ENCODE results near the gene NANOS3.

The NANOS3 gene

GRCh38 chr19:13864667-13865570 is 12.0 kb upstream of the NANOS3 start:
- no peak for DNase-seq (ENCODE audit: low read depth in 2 of 2)

- no peak for DNase-seq (ENCODE audit: low read depth in 2 of 2)
Observed at GRCh38 chr19:13865571-13866462, 11.1 kb upstream of the NANOS3 start.

- no peak for DNase-seq (ENCODE audit: low read depth in 2 of 2)
Observed at GRCh38 chr19:13866463-13867046, 10.4 kb upstream of the NANOS3 start.

- DNase-seq (ENCODE audit: low read depth in 2 of 2), result no peak
Observed at GRCh38 chr19:13868663-13869062, 8.3 kb upstream of the NANOS3 start.

- no peak for DNase-seq (ENCODE audit: low read depth in 2 of 2)
Observed at GRCh38 chr19:13869281-13869680, 7.7 kb upstream of the NANOS3 start.

- no peak for DNase-seq (ENCODE audit: low read depth in 2 of 2)
Observed at GRCh38 chr19:13870873-13871272, 6.1 kb upstream of the NANOS3 start.

- no peak for DNase-seq (ENCODE audit: low read depth in 2 of 2)
Observed at GRCh38 chr19:13872339-13872694, 4.6 kb upstream of the NANOS3 start.

DNA sequence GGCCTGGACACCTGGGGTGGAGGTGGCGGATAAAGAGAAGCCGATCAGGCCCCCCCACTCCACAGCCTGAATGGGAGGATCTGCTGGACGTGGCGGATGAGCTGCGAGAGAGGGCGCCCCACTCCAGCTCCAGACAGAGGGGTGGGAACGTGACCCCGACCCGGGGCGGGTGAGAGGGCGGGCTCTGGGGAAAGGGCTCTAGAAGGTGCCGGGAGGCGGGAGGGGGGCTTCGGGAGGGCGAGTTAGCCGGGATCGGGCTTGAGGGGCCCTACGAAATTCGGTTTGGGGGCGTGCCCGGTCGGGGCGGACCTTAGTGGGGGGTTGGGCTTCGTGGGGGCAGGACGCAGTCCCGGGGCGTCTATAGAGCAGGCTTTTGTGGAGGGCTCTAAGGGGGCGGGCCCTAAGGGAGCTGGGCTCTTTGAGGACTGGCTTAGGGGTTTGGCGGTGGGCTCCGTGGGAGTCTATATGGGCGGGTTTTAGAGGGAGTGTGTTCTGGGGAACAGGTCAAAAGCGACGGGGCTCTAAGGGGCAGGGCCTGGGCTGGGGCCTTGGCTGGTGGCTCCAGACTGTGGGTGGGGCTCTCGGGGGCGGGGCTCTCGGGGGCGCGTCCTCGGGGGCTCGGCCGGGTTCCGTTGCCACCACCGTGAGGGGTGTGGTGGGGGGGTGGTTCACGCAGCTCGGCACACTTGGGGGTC is 4.1 kb upstream of the NANOS3 start:
- no peak for DNase-seq (ENCODE audit: low read depth in 2 of 2)

- no peak for DNase-seq (ENCODE audit: low read depth in 2 of 2)
Observed at GRCh38 chr19:13873834-13874515, 3.0 kb upstream of the NANOS3 start.

DNA sequence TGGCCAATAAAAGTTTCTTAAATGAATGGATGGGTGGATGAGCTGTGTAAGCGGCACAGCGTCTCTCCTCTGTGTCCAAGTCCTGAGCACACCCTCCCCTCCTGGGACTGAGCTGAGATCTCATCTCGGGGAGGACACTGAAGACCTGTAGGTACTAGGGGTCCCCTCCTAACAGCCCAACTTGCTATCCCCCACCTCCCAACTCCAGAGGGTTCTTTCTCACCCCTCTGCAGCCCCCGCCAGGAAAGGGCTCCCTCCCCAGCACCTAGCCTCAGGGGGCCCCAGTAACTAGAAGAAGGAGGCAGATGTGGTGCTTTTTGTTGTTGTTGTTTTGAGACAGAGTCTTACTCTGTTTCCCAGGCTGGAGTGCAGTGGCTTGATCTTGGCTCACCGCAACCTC is 1.1 kb upstream of the NANOS3 start:
- no peak for DNase-seq (ENCODE audit: low read depth in 2 of 2)

GRCh38 chr19:13877303-13877702 is 369 bp downstream of the NANOS3 start:
- DNase-seq (ENCODE audit: low read depth in 2 of 2), result no peak

- DNase-seq (ENCODE audit: low read depth in 2 of 2), result peak; percentile 97 to 99
Observed at GRCh38 chr19:13880059-13881043, 3.4 kb downstream of the NANOS3 start.

- no peak for DNase-seq (ENCODE audit: low read depth in 2 of 2)
Observed at GRCh38 chr19:13881251-13881691, 4.3 kb downstream of the NANOS3 start.

DNA sequence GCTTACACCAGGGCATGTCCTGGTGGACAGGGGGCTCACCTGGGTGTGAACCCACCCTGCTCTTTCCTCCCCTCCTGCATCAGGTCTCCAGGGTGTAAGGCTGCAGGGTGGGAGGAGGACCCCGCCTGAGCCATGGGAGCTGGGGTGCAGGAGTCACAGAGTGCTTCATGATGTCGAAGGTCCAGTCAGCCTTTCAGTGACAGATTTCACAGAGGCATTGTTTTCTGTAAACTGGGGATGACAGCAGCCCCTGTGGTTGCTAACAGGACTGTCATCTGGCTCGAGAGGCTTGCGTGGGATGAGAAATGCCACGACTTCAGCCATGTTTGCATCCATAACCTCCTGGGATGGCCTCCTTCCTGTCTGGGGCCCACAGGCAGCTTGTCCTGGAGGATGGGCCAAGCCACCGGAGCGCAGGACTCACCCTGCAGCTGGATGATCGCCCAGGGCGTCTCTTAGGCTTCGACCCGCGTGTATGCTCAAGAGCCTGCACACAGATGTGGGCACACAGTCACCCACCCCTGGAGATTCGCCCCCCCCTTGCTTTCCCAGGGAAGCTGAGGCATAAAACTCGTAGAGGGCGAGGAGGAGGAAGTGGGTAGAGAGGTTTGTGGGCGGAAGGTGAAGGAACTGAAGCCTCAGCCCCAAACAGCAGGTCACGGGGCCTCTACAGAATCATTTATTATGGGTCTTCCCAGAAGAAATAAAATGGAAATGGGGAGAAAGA is 4.9 kb downstream of the NANOS3 start:
- DNase-seq (ENCODE audit: low read depth in 2 of 2), result peak in 1 of 2 donors; percentile 38

GRCh38 chr19:13882419-13882795 is 5.5 kb downstream of the NANOS3 start:
- no peak for DNase-seq (ENCODE audit: low read depth in 2 of 2)

- no peak for DNase-seq (ENCODE audit: low read depth in 2 of 2)
Observed at GRCh38 chr19:13882836-13883235, 5.9 kb downstream of the NANOS3 start.

DNA sequence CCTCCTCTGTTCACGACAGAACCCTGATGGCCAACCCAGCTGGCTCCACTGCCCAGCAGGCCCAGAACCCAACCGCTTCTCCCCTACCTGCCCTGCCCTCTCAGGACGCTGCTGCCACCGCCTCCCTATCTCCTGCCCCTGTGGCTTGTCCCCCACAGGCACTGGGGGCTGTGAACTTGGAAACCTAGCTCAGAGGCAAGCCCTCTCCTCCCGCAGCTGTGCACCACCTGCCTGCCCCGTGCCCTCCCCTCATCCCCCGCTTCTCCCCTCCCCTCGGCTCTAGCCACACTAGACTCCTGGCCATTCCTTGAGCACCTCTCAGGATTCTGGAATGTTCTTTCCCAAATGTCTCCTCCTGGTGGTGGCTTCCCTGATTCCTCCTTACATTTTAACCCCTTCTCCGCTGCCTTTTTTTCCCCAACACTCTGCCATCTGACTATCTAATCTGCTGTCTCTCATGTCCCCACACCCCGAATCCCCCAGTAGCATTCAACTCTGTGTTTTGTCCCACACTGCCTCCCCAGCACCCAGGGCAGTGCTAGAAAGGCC is 6.7 kb downstream of the NANOS3 start:
- no peak for DNase-seq (ENCODE audit: low read depth in 2 of 2)

DNA sequence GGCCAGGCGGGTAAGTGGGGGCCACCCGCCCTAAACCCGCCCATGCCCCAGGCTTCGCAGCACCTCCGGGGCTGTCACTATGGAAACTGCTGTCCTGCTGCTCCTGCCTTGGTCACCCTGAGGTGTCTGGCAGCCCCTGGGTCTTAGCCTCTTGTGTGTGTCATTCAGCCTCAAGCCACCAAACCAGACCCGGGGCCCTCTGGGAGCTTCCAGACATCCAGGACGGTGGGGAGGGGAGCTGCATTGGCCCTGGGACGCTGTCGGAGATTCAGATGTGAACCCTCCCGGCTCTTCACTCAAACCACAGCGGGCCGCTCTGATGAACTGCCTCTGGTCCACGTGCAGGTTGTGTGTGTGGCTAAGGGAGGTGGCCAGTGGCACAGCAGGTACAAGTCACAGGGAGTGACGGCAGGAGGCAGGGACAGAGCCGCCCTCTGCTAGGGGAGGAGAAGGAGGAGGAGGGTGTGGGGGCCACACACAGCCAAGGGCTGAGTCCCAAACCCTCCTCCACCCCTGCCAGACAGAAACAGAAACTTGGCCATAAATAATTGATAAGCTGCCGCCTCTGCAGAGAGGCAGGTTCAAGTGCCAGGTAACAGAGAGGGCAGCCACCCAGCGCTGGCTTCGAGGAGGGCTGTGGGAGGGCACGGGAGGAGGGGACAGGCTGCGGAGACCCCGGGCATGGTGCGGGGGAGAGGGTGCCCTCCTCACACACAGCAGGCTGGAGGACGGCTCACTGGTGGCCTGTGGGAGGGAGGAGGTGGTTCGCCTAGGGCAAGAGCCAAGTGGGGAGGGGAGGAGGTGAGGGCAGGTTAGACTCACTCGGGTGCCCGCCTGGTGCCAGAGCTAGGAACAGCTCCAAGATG is 8.0 kb downstream of the NANOS3 start:
- no peak for DNase-seq (ENCODE audit: low read depth in 2 of 2)

All from stimulated activated CD4-positive, alpha-beta T cell treated with anti-CD3 and anti-CD28 coated beads, Interleukin-15, amount 100 ng/mL, for 48 hours (primary cell).